ENCODE results near the gene RNF181.
"Not testable (repeated sequence)": the region's sequence is repeated elsewhere in the genome, so short reads cannot be mapped to it uniquely, and the experiment has no call there.

RNF181 gene

GRCh38 chr2:85551698-85552678 lies 43.6 kb upstream of the RNF181 start:
- Histone ChIP-seq H3K36me3 (ENCODE audit: insufficient read depth, low read length) (peaks cover 56% of the 10 kb centered on the region), H3K27ac (no peak overlapping the region), H3K9ac (ENCODE audit: insufficient read length) (no peak overlapping the region), H3K4me3 (no peak overlapping the region), H3K9me3 (ENCODE audit: low read depth, low read length) (no peaks in the 10 kb centered on the region)
- DNase-seq (ENCODE audit: low read depth, low spot score), result no peak
- TF ChIP-seq FOXP2 (optimal IDR thresholded peaks at IDR 0.05; ENCODE audit: control extremely low read depth, extremely low read length, insufficient read depth) (no peak), POLR2AphosphoS5 (IDR thresholded peaks at IDR 0.05; ENCODE audit: borderline replicate concordance, low read depth, low read length) (0 out of 2 replicates have a peak, but pooled peaks have one; percentile 19)

- H3K27ac ChIP-seq, result no peak overlapping the region
- no peak overlapping the region for H3K9ac ChIP-seq (ENCODE audit: insufficient read length)
- DNase-seq (ENCODE audit: low read depth, low spot score), result no peak
- peaks cover 57% of the 10 kb centered on the region for H3K36me3 ChIP-seq (ENCODE audit: insufficient read depth, low read length)
- TF ChIP-seq FOXP2 (optimal IDR thresholded peaks at IDR 0.05; ENCODE audit: control extremely low read depth, extremely low read length, insufficient read depth), result no peak
- no peak for TF ChIP-seq EZH2 (IDR thresholded peaks at IDR 0.05)
- TF ChIP-seq POLR2AphosphoS5 (IDR thresholded peaks at IDR 0.05; ENCODE audit: borderline replicate concordance, low read depth, low read length), result no peak
- no peak overlapping the region for H3K4me3 ChIP-seq
- no peaks in the 10 kb centered on the region for H3K9me3 ChIP-seq (ENCODE audit: low read depth, low read length)
Measured at GRCh38 chr2:85553184-85553583, 42.4 kb upstream of the RNF181 start.

GRCh38 chr2:85554980-85555612 lies 40.4 kb upstream of the RNF181 start:
- H3K9me3 ChIP-seq (ENCODE audit: low read depth, low read length), result no peaks in the 10 kb centered on the region
- H3K36me3 ChIP-seq (ENCODE audit: insufficient read depth, low read length), result peaks cover 50% of the 10 kb centered on the region
- H3K4me3 ChIP-seq, result no peak overlapping the region
- H3K9ac ChIP-seq (ENCODE audit: insufficient read length), result no peak overlapping the region
- no peak overlapping the region for H3K27ac ChIP-seq
- DNase-seq (ENCODE audit: low read depth, low spot score), result no peak
- TF ChIP-seq FOXP2 (optimal IDR thresholded peaks at IDR 0.05; ENCODE audit: control extremely low read depth, extremely low read length, insufficient read depth) (no peak), EZH2 (IDR thresholded peaks at IDR 0.05) (no peak)

GRCh38 chr2:85557130-85557529 lies 38.4 kb upstream of the RNF181 start:
- Histone ChIP-seq H3K4me3 (no peak overlapping the region), H3K9ac (ENCODE audit: insufficient read length) (no peak overlapping the region), H3K27ac (no peak overlapping the region), H3K9me3 (ENCODE audit: low read depth, low read length) (no peaks in the 10 kb centered on the region), H3K36me3 (ENCODE audit: insufficient read depth, low read length) (peaks cover 30% of the 10 kb centered on the region)
- no peak for DNase-seq (ENCODE audit: low read depth, low spot score)
- TF ChIP-seq FOXP2 (optimal IDR thresholded peaks at IDR 0.05; ENCODE audit: control extremely low read depth, extremely low read length, insufficient read depth) (no peak), EZH2 (IDR thresholded peaks at IDR 0.05) (no peak), POLR2AphosphoS5 (IDR thresholded peaks at IDR 0.05; ENCODE audit: borderline replicate concordance, low read depth, low read length) (no peak)

- Histone ChIP-seq H3K4me3 (no peak overlapping the region), H3K27ac (no peak overlapping the region), H3K9me3 (ENCODE audit: low read depth, low read length) (no peaks in the 10 kb centered on the region), H3K36me3 (ENCODE audit: insufficient read depth, low read length) (peaks cover 25% of the 10 kb centered on the region), H3K9ac (ENCODE audit: insufficient read length) (no peak overlapping the region)
- DNase-seq (ENCODE audit: low read depth, low spot score), result no peak
- TF ChIP-seq POLR2AphosphoS5 (IDR thresholded peaks at IDR 0.05; ENCODE audit: borderline replicate concordance, low read depth, low read length), result no peak
Measured at GRCh38 chr2:85558160-85558559, 37.4 kb upstream of the RNF181 start.

GRCh38 chr2:85560403-85560726 lies 35.2 kb upstream of the RNF181 start:
- H3K9me3 ChIP-seq (ENCODE audit: low read depth, low read length); DNase-seq (ENCODE audit: low read depth, low spot score); H3K27ac ChIP-seq: not testable (repeated sequence)
- Histone ChIP-seq H3K36me3 (ENCODE audit: insufficient read depth, low read length) (peaks cover 13% of the 10 kb centered on the region), H3K9ac (ENCODE audit: insufficient read length) (peak overlapping the region; percentile 70), H3K4me3 (peak overlapping the region; percentile 95)

GRCh38 chr2:85560812-85561279 lies 34.7 kb upstream of the RNF181 start:
- Histone ChIP-seq H3K4me3 (peak overlapping the region; percentile 95), H3K9ac (ENCODE audit: insufficient read length) (peak overlapping the region; percentile 70), H3K9me3 (ENCODE audit: low read depth, low read length) (no peaks in the 10 kb centered on the region), H3K36me3 (ENCODE audit: insufficient read depth, low read length) (peaks cover 11% of the 10 kb centered on the region), H3K27ac (no peak overlapping the region)
- TF ChIP-seq FOXP2 (optimal IDR thresholded peaks at IDR 0.05; ENCODE audit: control extremely low read depth, extremely low read length, insufficient read depth) (no peak), EZH2 (IDR thresholded peaks at IDR 0.05) (no peak), POLR2AphosphoS5 (IDR thresholded peaks at IDR 0.05; ENCODE audit: borderline replicate concordance, low read depth, low read length) (no peak)
- DNase-seq (ENCODE audit: low read depth, low spot score), result no peak

GRCh38 chr2:85561280-85562212 lies 34.0 kb upstream of the RNF181 start, which contains the start of gene GGCX:
Gene GGCX (minus strand): TSS chr2:85561493. CDS start chr2:85561428, 65 bp downstream.
- Histone ChIP-seq H3K4me3 (peak within 1 kb of the TSS; percentile 95), H3K9me3 (ENCODE audit: low read depth, low read length) (no peaks in the 10 kb centered on the region), H3K27ac (peak within 1 kb of the TSS; percentile 85), H3K9ac (ENCODE audit: insufficient read length) (peak within 1 kb of the TSS; percentile 96), H3K36me3 (ENCODE audit: insufficient read depth, low read length) (peaks cover 8% of the 10 kb centered on the region)
- TF ChIP-seq FOXP2 (optimal IDR thresholded peaks at IDR 0.05; ENCODE audit: control extremely low read depth, extremely low read length, insufficient read depth) (peak; percentile 63), EZH2 (IDR thresholded peaks at IDR 0.05) (no peak), POLR2AphosphoS5 (IDR thresholded peaks at IDR 0.05; ENCODE audit: borderline replicate concordance, low read depth, low read length) (peak; percentile 94)
- DNase-seq (ENCODE audit: low read depth, low spot score), result peak; percentile 50

All from SK-N-MC (cell line).